HEK293T (cell line): Measurements from ENCODE around the gene KANK2.

Experiments
- ARNT ChIP-seq: fragments of 450-650 bp; IDR thresholded peaks from 2 replicates; pipeline ENCODE4 v1.6.1; 2017; ENCODE audit warnings: mild to moderate bottlenecking
- BHLHE40 ChIP-seq: fragments of 450-650 bp; IDR thresholded peaks from 2 replicates; pipeline ENCODE4 v1.6.1; 2016; ENCODE audit warnings: mild to moderate bottlenecking, moderate library complexity, borderline replicate concordance
- FOXK2 ChIP-seq: fragments of 450-650 bp; IDR thresholded peaks from 2 replicates; pipeline ENCODE4 v1.6.1; 2016; ENCODE audit warnings: mild to moderate bottlenecking
- FOXM1 ChIP-seq: fragments of 450-650 bp; IDR thresholded peaks from 2 replicates; pipeline ENCODE4 v1.6.1; 2017; ENCODE audit warnings: mild to moderate bottlenecking, borderline replicate concordance
- HDGF ChIP-seq: fragments of 450-650 bp; IDR thresholded peaks from 2 replicates; pipeline ENCODE4 v1.6.1; 2017; ENCODE audit warnings: antibody characterized with exemption, borderline replicate concordance
- NFRKB ChIP-seq: fragments of 450-650 bp; IDR thresholded peaks from 2 replicates; pipeline ENCODE4 v1.6.1; 2016; ENCODE audit warnings: mild to moderate bottlenecking, moderate library complexity
- SP1 ChIP-seq: fragments of 450-650 bp; IDR thresholded peaks from 2 replicates; pipeline ENCODE4 v1.6.1; 2017
- TARDBP ChIP-seq: fragments of 450-650 bp; IDR thresholded peaks from 2 replicates; pipeline ENCODE4 v1.6.1; 2016

DNA sequence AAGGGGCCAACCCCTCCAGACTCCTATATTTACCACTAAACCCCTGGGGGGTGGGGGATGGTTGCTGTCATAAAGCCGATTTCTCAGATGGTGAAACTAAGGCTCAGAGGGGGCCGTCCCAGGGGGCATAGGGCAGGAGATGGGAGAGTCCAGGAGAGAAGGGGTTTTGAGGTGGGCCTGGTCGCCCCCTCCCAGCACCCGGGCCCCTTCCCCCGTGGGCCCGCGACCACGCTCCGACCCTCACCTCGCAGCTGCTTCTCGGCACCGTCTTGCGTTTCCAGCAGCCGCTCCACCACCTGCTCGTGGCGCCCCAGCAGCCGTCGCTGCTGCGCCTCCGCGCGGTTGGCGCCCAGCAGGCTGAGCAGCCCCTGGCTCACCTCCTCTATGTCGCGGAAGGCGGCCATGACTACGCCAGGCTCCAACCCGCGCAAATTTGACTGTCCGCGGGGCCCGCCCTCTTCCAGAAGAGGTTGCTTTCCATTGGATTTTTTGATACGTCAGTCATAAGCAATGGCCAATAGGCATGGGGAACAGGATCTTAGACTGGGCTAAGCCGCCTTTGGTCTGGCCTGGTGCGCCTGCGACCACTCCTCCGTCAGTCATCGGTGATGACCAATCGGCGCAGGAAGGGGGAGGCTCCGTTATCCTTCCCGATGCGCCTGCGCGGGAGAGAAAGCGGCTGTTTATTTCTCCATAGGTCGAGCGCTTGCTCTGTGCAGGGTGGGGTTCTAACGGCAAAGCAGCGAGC is 41.8 kb downstream of the KANK2 start, which contains the start of gene SPC24:
- no peak for TF ChIP-seq SP1
- TF ChIP-seq ARNT, result no peak
- TF ChIP-seq FOXK2, result peak; percentile 84
- TF ChIP-seq NFRKB, result peak; percentile 54; the same call in 1 of the 2 replicates
- TF ChIP-seq HDGF, result no peak
- TF ChIP-seq FOXM1, result no peak
- no peak for TF ChIP-seq TARDBP
- TF ChIP-seq BHLHE40, result no peak
